K562 (cell line): Measurements from ENCODE around the gene NECTIN4. TPM values are rescaled to one million over a fixed set of nuclear protein-coding genes. Genes with fewer than 3 reads are reported as not detected.

Experiments used
- C11orf30 ChIP-seq: fragments of 450-650 bp; IDR thresholded peaks from 2 replicates; pipeline ENCODE4 v1.6.1; 2016; ENCODE audit warnings: low read depth, mild to moderate bottlenecking
- FOXA3 ChIP-seq, 2 experiments: fragments of 450-650 bp in 1 of 2; sonication (generic) in 1 of 2; formaldehyde crosslinking; IDR thresholded peaks in 1 of 2; conservative IDR thresholded peaks in 1 of 2; 2 replicates each; pipeline versions ENCODE4 v1.4.0 to v1.8.0; 2020 to 2022; ENCODE audit warnings: mild to moderate bottlenecking in 2 of 2, missing genetic modification reagents in 1 of 2
- JUND ChIP-seq, 2 experiments: IDR thresholded peaks; 2 replicates in 1 of 2; 3 replicates in 1 of 2; pipeline ENCODE4 v1.6.1; 2011; ENCODE audit warnings: borderline replicate concordance in 2 of 2, low read depth in 2 of 2, low read length in 2 of 2, improper control_type of control experiment in 1 of 2, missing biosample characterization in 1 of 2, missing genetic modification characterization in 1 of 2, missing genetic modification reagents in 1 of 2
- MEF2D ChIP-seq: conservative IDR thresholded peaks from 2 replicates; pipeline ENCODE4 v1.6.1; 2016; ENCODE audit warnings: low read depth, missing genetic modification characterization, missing compliant biosample characterization
- MYC ChIP-seq, 2 experiments: fragments of 250-450 bp in 1 of 2; sonication (Bioruptor Pico) in 1 of 2; IDR thresholded peaks; 2 replicates each; pipeline versions ENCODE4 v1.5.1 to v1.6.1; 2012 to 2021; ENCODE audit warnings: low read depth in 2 of 2, borderline replicate concordance in 1 of 2, improper control_type of control experiment in 1 of 2, low read length in 1 of 2, mild to moderate bottlenecking in 1 of 2, moderate library complexity in 1 of 2
- NBN ChIP-seq: fragments of 450-650 bp; IDR thresholded peaks from 2 replicates; pipeline ENCODE4 v1.6.1; 2016; ENCODE audit warnings: low read depth, mild to moderate bottlenecking
- NR2C1 ChIP-seq, 2 experiments: fragments of 450-650 bp; IDR thresholded peaks; 2 replicates each; pipeline ENCODE4 v1.6.1; 2017; ENCODE audit warnings: mild to moderate bottlenecking in 2 of 2, antibody characterized with exemption in 1 of 2, inconsistent platforms in 1 of 2, missing compliant biosample characterization in 1 of 2, missing genetic modification characterization in 1 of 2
- PTBP1 ChIP-seq: fragments of 200-400 bp; formaldehyde crosslinking; IDR thresholded peaks from 2 replicates; pipeline ENCODE4 v1.6.1; 2017; ENCODE audit warnings: low read depth, low read length
- RAD21 ChIP-seq, 2 experiments: fragments of 250-450 bp in 1 of 2; fragments of 450-650 bp in 1 of 2; sonication (Bioruptor Pico) in 1 of 2; formaldehyde crosslinking in 1 of 2; IDR thresholded peaks in 1 of 2; conservative IDR thresholded peaks in 1 of 2; 2 replicates each; pipeline versions ENCODE4 v1.4.0 to v1.8.0; 2020 to 2022; ENCODE audit warnings: mild to moderate bottlenecking in 2 of 2, moderate library complexity in 1 of 2
- RB1 ChIP-seq: fragments of 450-650 bp; IDR thresholded peaks from 2 replicates; pipeline ENCODE4 v1.6.1; 2017; ENCODE audit warnings: low read depth, mild to moderate bottlenecking
- RCOR1 ChIP-seq, 2 experiments: IDR thresholded peaks; 2 replicates each; pipeline ENCODE4 v1.6.1; 2012; ENCODE audit warnings: low read depth in 2 of 2, low read length in 2 of 2, borderline replicate concordance in 1 of 2, improper control_type of control experiment in 1 of 2
- SAP30 ChIP-seq: fragments of 200-600 bp; sonication (generic); IDR thresholded peaks from 2 replicates; pipeline ENCODE4 v1.6.1; 2012; ENCODE audit warnings: borderline replicate concordance, low read depth, mild to moderate bottlenecking, moderate library complexity, low read length, control low read depth, inconsistent platforms; ENCODE audit not compliant: insufficient read depth, poor library complexity, severe bottlenecking
- polyA plus RNA-seq, 8 experiments: library from polyadenylated mRNA; depleted of rRNA in 4 of 8; stranded (reverse) in 5 of 8; unstranded in 3 of 8; fragments of >200 nt; fragmentation: Nextera tagmentation in 2 of 8; fragmentation: Illumina TruSeq in 1 of 8; extraction: Ambion mirVana in 2 of 8; extraction: Trizol in 1 of 8; gene quantifications; 2 replicates each; pipeline versions ENCODE4 v1.2.1 to v1.2.3, GENCODE V29; 2011 to 2014; ENCODE audit warnings: inconsistent platforms in 1 of 8, missing spikeins in 1 of 8
- total RNA-seq, 7 experiments: library from RNA; depleted of rRNA in 6 of 7; stranded (reverse); fragments of >200 nt in 6 of 7; fragmentation: Illumina TruSeq in 2 of 7; extraction: Trizol in 2 of 7; gene quantifications; 2 replicates each; pipeline versions ENCODE4 v1.2.1 to v1.2.3, GENCODE V29; 2011 to 2021; ENCODE audit warnings: low replicate concordance in 1 of 7

NECTIN4 gene
- total and polyA plus RNA-seq, 9 of the 15 experiments (the other 6 are each of a cell fraction or from before 2014, with no cell fraction given) = 0.01 to 0.09 TPM; not detected in 7

DNA sequence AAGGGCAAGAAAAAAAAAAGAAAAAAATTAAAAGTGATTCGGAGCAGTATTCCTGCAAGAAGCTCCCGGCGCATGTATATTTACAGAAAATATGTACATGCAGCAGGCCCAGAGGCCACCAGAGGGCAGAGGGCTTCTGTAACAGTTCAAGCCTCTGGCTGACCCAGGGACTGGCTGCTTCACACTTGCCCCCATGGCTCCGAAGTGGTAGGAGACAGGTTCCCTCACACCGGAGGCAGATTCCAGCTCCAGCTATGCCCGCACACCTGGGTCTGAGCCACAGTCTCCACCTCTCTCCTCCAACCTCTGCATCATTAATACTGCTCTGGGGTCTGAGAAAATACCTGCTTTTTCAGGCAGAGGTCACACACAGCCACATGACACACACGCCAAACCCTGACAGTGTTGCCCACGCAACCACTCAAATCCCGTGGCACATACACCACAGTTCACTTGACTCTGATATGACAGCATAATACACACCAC is 17.4 kb downstream of the NECTIN4 start (continued):
- TF ChIP-seq SAP30 = no peak
- TF ChIP-seq RB1 = peak; percentile 58
- TF ChIP-seq FOXA3 (CRISPR knock-in tag; conservative IDR thresholded peaks at IDR 0.05 in 1 of 2, IDR thresholded peaks at IDR 0.05 in 1 of 2) = no peak
- TF ChIP-seq JUND (IDR thresholded peaks at IDR 0.05; ENCODE audit: borderline replicate concordance, low read depth, low read length) = peak; percentile 41; the same call in 1 of the 2 replicates
- no peak for TF ChIP-seq JUND (tag; IDR thresholded peaks at IDR 0.05; ENCODE audit: borderline replicate concordance, low read depth, low read length)
- no peak for TF ChIP-seq C11orf30
- TF ChIP-seq RAD21 (CRISPR knock-in tag; conservative IDR thresholded peaks at IDR 0.05 in 1 of 2, IDR thresholded peaks at IDR 0.05 in 1 of 2) = peak; percentile 75 to 88
- 0 out of 2 replicates have a peak, but pooled peaks have one; percentile 39 for TF ChIP-seq NBN
- no peak for TF ChIP-seq PTBP1
- TF ChIP-seq MYC (IDR thresholded peaks at IDR 0.05; ENCODE audit: low read depth, low read length) = 0 out of 2 replicates have a peak, but pooled peaks have one; percentile 34
- TF ChIP-seq MYC (CRISPR knock-in tag; IDR thresholded peaks at IDR 0.05; ENCODE audit: borderline replicate concordance, low read depth) = no peak
- TF ChIP-seq MEF2D = peak; percentile 47; the same call in 1 of the 2 replicates
- TF ChIP-seq RCOR1 (IDR thresholded peaks at IDR 0.05; ENCODE audit: borderline replicate concordance in 1 of 2, low read depth in 2 of 2, low read length in 2 of 2) = peak in 1 of 2 experiments; percentile 45; a peak in 1 of 4 replicates
- TF ChIP-seq NR2C1 (IDR thresholded peaks at IDR 0.05) = no peak
- peak; percentile 50; the same call in 1 of the 2 replicates for TF ChIP-seq NR2C1 (tag; IDR thresholded peaks at IDR 0.05)
